Measurements from ENCODE around the gene PPP1R9B. TPM values are rescaled to one million over a fixed set of nuclear protein-coding genes. Genes with fewer than 3 reads are reported as not detected.

PPP1R9B gene
- polyA plus RNA-seq, 1 donor (not counting 4 experiments of a cell fraction or from before 2014, with no cell fraction given): 16.1 TPM

DNA sequence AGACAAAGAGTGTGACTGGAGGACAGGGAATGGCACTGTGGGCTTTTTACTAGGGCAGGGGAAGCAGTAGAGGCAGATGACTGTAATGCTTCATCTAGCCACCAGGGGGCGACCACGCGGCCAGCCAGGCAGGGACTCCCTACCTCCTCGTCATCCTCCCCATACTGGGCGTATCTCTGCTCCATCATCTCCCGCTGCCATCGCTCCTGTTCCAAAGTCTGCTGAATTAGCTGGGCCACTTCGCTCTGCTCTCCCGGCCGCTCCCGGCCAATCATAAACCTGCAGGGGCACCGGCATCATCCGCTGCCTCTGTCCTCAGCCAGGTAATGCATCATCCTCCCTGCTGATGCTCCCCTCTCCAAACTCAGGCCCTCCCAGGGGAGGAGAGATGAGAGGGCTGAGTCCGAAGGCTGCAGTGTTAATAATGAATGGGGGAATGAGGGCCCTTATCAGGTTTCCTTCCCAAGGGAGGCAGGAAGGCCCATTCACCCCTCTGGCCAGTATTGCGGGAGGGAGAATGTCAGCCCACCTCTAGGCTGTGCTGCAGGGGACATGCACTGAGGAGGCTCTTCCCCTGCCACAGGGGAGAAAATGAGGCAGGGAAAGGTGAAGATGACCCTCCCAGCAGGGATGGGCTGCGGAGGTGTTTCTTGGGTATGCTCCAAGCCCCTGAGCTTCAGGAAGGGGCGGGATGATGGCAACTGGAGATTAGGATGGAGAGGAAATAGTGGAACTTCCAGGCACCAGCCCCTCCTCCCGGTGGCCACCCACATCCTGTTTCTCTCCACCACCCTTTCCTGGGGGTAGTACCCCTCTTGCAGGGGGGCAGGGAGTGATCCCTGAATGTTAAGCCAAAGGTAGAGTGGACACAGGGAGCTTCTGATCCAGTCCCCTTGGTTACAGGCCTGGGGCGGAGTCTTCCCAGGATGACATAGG is 10.3 kb downstream of the PPP1R9B start:
- TF ChIP-seq CTCF (optimal IDR thresholded peaks at IDR 0.05 in 1 of 3, IDR thresholded peaks at IDR 0.05 in 1 of 3, conservative IDR thresholded peaks at IDR 0.05 in 1 of 3; ENCODE audit: extremely low read depth in 1 of 3, insufficient read depth in 2 of 3, low read length in 3 of 3) (peak; percentile 90 to 99 (median 97)), EZH2 (IDR thresholded peaks at IDR 0.05; ENCODE audit: low read length) (no peak)
- H3K79me2 ChIP-seq (ENCODE audit: control insufficient read depth, insufficient read depth, low read length): peaks cover 15% of the 10 kb centered on the region
- no peaks in the 10 kb centered on the region for H3K27me3 ChIP-seq (ENCODE audit: control insufficient read depth, extremely low read depth, insufficient read depth, low read length)
- no peak overlapping the region for H3K27ac ChIP-seq (ENCODE audit: control insufficient read depth, insufficient read depth, low read length)
- H4K20me1 ChIP-seq (ENCODE audit: control insufficient read depth, extremely low read depth, insufficient read depth, low read length): peaks cover 13% of the 10 kb centered on the region
- DNase-seq (ENCODE audit: low read depth, low spot score) (no peak), FAIRE-seq (peak; percentile 95)
- H3K9ac ChIP-seq (ENCODE audit: control insufficient read depth, extremely low read depth, insufficient read depth, low read length): no peak overlapping the region
- H2AFZ ChIP-seq (ENCODE audit: control insufficient read depth, low read length): no peak overlapping the region
- no peak overlapping the region for H3K4me2 ChIP-seq (ENCODE audit: control insufficient read depth, extremely low read depth, insufficient read depth, low read depth, low read length)
- no peak overlapping the region for H3K4me3 ChIP-seq (ENCODE audit: control insufficient read depth in 2 of 3, extremely low read depth in 1 of 3, insufficient read depth in 2 of 3, low read depth in 1 of 3, low read length in 3 of 3)
- H3K36me3 ChIP-seq (ENCODE audit: control insufficient read depth in 2 of 2, extremely low read depth in 1 of 2, insufficient read depth in 2 of 2, low read length in 2 of 2): peaks cover 63 to 71% of the 10 kb centered on the region in 2 experiments
- H3K9me3 ChIP-seq (ENCODE audit: control insufficient read depth, low read depth, low read length): no peaks in the 10 kb centered on the region
- H3K9me1 ChIP-seq (ENCODE audit: control insufficient read depth, extremely low read depth, insufficient read depth, low read length): peaks cover 2% of the 10 kb centered on the region
- dilution Hi-C loops (cut with MboI; ENCODE audit: extremely low pct_ligation_motif_present, low sequenced_read_pairs): no loop called here
- no peaks in the 10 kb centered on the region for H3K4me1 ChIP-seq (ENCODE audit: control insufficient read depth, extremely low read depth, insufficient read depth, low read length)

DNA sequence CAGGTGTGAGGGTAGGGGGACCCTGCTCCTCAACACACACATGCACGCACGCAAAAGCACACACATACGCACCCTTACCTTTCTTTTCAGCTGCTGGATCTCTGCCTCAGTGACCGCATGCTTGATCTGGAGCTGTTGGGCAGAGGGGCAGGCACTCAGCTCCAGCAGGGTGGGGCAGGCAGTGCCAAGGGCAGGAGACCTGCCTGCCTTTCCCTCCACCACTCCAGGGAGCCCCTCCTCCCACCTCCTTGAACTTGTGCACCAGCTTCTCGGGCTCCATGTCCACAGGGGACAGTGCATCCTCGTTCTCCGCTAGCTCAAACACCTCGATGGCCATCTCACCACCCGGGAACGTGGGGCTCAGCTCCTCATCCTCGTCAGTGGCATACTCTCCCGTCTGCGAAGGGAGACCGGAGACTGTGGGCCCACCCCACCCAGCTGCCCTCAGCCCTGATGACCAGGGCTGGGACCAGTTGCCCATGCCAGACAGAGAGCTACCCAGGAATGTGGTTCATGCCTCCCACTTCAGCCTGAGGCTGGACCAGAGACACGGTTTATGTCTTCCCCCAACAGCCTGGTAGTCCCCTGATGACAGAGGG is 11.2 kb downstream of the PPP1R9B start:
- TF ChIP-seq EZH2 (IDR thresholded peaks at IDR 0.05; ENCODE audit: low read length): no peak
- TF ChIP-seq CTCF (optimal IDR thresholded peaks at IDR 0.05 in 1 of 3, IDR thresholded peaks at IDR 0.05 in 1 of 3, conservative IDR thresholded peaks at IDR 0.05 in 1 of 3; ENCODE audit: extremely low read depth in 1 of 3, insufficient read depth in 2 of 3, low read length in 3 of 3): no peak
- dilution Hi-C loops (cut with MboI; ENCODE audit: extremely low pct_ligation_motif_present, low sequenced_read_pairs): no loop called here
- H4K20me1 ChIP-seq (ENCODE audit: control insufficient read depth, extremely low read depth, insufficient read depth, low read length): peaks cover 7% of the 10 kb centered on the region

More for the DNA sequence above, 11.2 kb downstream of the PPP1R9B start:
- Histone ChIP-seq H3K4me3 (ENCODE audit: control insufficient read depth in 2 of 3, extremely low read depth in 1 of 3, insufficient read depth in 2 of 3, low read depth in 1 of 3, low read length in 3 of 3) (no peak overlapping the region), H3K9ac (ENCODE audit: control insufficient read depth, extremely low read depth, insufficient read depth, low read length) (no peak overlapping the region), H3K36me3 (ENCODE audit: control insufficient read depth in 2 of 2, extremely low read depth in 1 of 2, insufficient read depth in 2 of 2, low read length in 2 of 2) (peaks cover 60 to 68% of the 10 kb centered on the region in 2 experiments), H3K4me1 (ENCODE audit: control insufficient read depth, extremely low read depth, insufficient read depth, low read length) (no peaks in the 10 kb centered on the region), H3K27me3 (ENCODE audit: control insufficient read depth, extremely low read depth, insufficient read depth, low read length) (no peaks in the 10 kb centered on the region), H3K4me2 (ENCODE audit: control insufficient read depth, extremely low read depth, insufficient read depth, low read depth, low read length) (no peak overlapping the region), H3K27ac (ENCODE audit: control insufficient read depth, insufficient read depth, low read length) (no peak overlapping the region), H2AFZ (ENCODE audit: control insufficient read depth, low read length) (no peak overlapping the region), H3K9me1 (ENCODE audit: control insufficient read depth, extremely low read depth, insufficient read depth, low read length) (peaks cover 2% of the 10 kb centered on the region), H3K79me2 (ENCODE audit: control insufficient read depth, insufficient read depth, low read length) (peaks cover 8% of the 10 kb centered on the region), H3K9me3 (ENCODE audit: control insufficient read depth, low read depth, low read length) (no peaks in the 10 kb centered on the region)
- no peak for FAIRE-seq
- DNase-seq (ENCODE audit: low read depth, low spot score): no peak
